ENCODE results near the gene CCDC102B. TPM values are rescaled to one million over a fixed set of nuclear protein-coding genes. Genes with fewer than 3 reads are reported as not detected.

CCDC102B gene
- total and polyA plus RNA-seq, 11 donors: 3.0 to 16.1 (median 5.3) TPM

- WGBS, 4 donors: 43 to 54% (median 45%) methylated on average over 7 of the region's 7 CpGs
- intact Hi-C loops (cut with DNase I): no loop called here
Observed at GRCh38 chr18:68796936-68797690, 767 bp upstream of the CCDC102B start.

DNA sequence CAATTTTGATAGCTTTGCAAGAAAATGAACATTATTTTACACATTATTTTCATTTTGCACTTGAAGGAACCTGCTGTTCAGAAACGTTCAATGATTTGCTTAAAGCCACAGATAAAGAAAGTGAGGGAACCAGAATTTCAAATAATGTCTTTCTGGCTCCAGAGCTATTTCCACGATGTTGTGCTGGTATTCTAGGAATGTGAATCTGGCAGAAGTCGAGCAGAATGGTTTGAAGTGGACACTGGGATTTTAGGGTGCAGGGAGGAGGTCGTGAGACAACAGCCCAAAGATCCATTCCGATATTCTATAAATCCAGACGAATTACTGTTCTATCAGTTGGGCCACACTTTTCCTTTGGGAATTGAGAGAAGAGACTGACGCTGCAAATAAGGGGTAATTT lies 2.2 kb downstream of the CCDC102B start:
- Histone ChIP-seq H3K27me3 (no peaks in the 10 kb centered on the region), H3K27ac (peak overlapping the region in 2 of 12 donors; percentile 15 to 17), H3K9me3 (no peaks in the 10 kb centered on the region), H3K36me3 (no peaks in the 10 kb centered on the region), H3K4me3 (peak overlapping the region in 6 of 12 donors; percentile 1 to 49 (median 35)), H3K4me1 (peaks cover 0 to 23% (median 0%) of the 10 kb centered on the region in 12 donors)
- no peak for TF ChIP-seq POLR2A (IDR thresholded peaks at IDR 0.05)
- TF ChIP-seq, protein P1, sequence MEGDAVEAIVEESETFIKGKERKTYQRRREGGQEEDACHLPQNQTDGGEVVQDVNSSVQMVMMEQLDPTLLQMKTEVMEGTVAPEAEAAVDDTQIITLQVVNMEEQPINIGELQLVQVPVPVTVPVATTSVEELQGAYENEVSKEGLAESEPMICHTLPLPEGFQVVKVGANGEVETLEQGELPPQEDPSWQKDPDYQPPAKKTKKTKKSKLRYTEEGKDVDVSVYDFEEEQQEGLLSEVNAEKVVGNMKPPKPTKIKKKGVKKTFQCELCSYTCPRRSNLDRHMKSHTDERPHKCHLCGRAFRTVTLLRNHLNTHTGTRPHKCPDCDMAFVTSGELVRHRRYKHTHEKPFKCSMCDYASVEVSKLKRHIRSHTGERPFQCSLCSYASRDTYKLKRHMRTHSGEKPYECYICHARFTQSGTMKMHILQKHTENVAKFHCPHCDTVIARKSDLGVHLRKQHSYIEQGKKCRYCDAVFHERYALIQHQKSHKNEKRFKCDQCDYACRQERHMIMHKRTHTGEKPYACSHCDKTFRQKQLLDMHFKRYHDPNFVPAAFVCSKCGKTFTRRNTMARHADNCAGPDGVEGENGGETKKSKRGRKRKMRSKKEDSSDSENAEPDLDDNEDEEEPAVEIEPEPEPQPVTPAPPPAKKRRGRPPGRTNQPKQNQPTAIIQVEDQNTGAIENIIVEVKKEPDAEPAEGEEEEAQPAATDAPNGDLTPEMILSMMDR (IDR thresholded peaks at IDR 0.05): no peak
- ATAC-seq: no peak
- 37 to 43% (median 40%) methylated on average over 7 of the region's 7 CpGs for WGBS, 4 donors
- intact Hi-C loops (cut with DNase I): no loop called here
- no peak for DNase-seq

More at GRCh38 chr18:68796936-68797690, 767 bp upstream of the CCDC102B start:
- TF ChIP-seq, protein P1 (IDR thresholded peaks at IDR 0.05): no peak
- TF ChIP-seq POLR2A (IDR thresholded peaks at IDR 0.05): no peak
- Histone ChIP-seq H3K4me3 (peak overlapping the region in 5 of 12 donors; percentile 37 to 49 (median 42)), H3K9me3 (no peaks in the 10 kb centered on the region), H3K4me1 (peaks cover 0 to 12% (median 0%) of the 10 kb centered on the region in 12 donors), H3K27me3 (no peaks in the 10 kb centered on the region), H3K36me3 (no peaks in the 10 kb centered on the region), H3K27ac (peak overlapping the region in 5 of 12 donors; percentile 11 to 45 (median 32))
- ATAC-seq (peak in 3 of 4 donors; percentile 44 to 74 (median 72)), DNase-seq (peak in 4 of 5 donors; percentile 46 to 54 (median 50))

DNA sequence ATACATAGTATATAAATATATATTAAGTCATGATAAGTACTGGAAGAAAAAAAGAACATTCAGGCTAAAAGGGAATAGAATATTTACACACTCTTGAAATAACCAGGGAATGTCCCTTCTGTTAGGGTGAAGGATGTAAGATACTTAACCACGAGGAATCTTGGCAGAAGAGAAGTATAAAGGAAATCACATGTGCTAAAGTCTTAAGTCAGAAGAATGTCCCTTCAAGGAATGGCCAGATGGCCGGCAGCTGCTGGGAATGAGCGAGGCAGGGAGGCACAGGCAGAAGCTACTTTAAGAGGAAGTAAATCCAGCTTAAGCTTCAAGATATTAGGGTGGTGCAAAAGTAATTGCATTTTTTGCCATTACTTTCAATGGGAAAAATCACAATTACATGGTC lies 5.5 kb downstream of the CCDC102B start:
- Histone ChIP-seq H3K4me3 (no peak overlapping the region), H3K4me1 (peaks cover 0 to 17% (median 0%) of the 10 kb centered on the region in 12 donors), H3K36me3 (no peaks in the 10 kb centered on the region), H3K27ac (peak overlapping the region in 6 of 12 donors; percentile 24 to 69 (median 51)), H3K27me3 (no peaks in the 10 kb centered on the region), H3K9me3 (no peaks in the 10 kb centered on the region)
- WGBS, 4 donors: 30 to 54% (median 43%) methylated on average over 3 of the region's 3 CpGs
- TF ChIP-seq, protein P1 (IDR thresholded peaks at IDR 0.05): no peak
- no peak for TF ChIP-seq POLR2A (IDR thresholded peaks at IDR 0.05)
- intact Hi-C loops (cut with DNase I): no loop called here
- DNase-seq (peak; percentile 78 to 90 (median 79)), ATAC-seq (peak; percentile 78 to 95 (median 88))

DNA sequence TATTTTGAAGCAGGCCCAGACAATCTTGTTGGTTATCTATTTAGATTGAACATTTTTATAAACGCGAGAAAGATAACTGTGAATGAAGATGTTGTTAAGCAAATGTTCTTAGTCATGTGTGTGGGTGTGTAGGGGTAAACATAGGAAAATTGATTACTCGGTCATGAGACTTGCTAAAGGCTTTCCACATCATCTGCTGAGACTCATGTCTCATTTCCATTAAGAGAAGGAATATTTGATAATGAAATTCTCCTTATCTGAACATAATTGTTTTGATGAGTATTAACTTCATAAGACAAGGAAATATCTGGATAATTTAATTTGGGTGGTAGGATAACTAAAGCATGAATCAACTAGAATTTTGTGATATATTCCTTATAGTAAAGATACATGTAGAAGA lies 19.7 kb downstream of the CCDC102B start:
- TF ChIP-seq POLR2A (IDR thresholded peaks at IDR 0.05): no peak
- TF ChIP-seq, protein P1 (IDR thresholded peaks at IDR 0.05): no peak
- peak overlapping the region in 5 of 12 donors; percentile 22 to 39 (median 36) for H3K27ac ChIP-seq
- peaks cover 0 to 20% (median 3%) of the 10 kb centered on the region in 12 donors for H3K4me1 ChIP-seq
- H3K27me3 ChIP-seq: no peaks in the 10 kb centered on the region
- H3K36me3 ChIP-seq: no peaks in the 10 kb centered on the region
- intact Hi-C loops (cut with DNase I): no loop called here
- no peak overlapping the region for H3K4me3 ChIP-seq
- DNase-seq: no peak
- H3K9me3 ChIP-seq: no peaks in the 10 kb centered on the region
- ATAC-seq: no peak
- WGBS, 4 donors: 56 to 70% (median 60%) methylated on average over 3 of the region's 3 CpGs
